ENCODE measurements around the gene FAAP100. TPM values are rescaled to one million over a fixed set of nuclear protein-coding genes. Genes with fewer than 3 reads are reported as not detected.

FAAP100 gene
- total RNA-seq, 1 donor from 2014 or later, result 25.5 TPM

DNA sequence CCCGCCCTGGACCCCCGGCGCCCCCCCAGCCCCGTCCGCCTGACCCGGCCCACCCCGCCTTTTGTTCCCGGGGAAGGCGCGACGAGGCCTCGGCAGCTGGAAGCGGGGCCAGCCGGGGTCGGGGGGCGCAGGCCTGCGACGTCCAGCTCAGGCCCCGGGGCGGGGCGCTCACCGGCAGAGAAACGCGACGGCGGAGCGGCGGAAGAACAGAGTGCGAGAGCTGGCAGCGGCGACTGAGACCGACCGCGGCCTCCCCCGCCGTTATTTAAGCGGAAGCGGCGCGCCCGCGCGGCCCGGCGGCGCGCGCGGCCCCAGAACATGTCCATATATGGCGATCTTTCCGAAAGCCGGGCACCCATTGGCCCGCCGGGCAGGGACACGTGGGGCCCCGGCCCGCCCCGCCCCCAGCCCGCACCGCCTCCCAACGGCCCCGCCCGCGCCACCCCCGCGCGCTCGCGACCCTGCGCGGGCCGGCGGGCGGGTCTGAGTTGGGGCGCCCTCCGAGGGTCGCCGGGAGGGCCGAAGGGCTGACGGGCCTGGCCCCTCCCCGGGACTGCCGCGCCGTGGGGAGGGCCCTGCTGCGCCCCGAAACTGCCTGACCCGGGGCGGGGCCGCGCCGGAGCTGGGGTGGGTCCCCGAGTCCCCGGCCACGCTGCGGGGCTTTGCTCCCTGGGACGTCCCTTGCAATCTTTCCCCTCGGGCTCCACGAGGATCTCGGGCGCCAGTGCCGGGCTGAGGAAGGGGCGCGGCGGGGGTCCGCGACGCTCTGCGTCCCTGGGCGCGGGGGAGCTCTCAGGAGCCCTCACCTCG lies 39.4 kb downstream of the FAAP100 start, which contains the start of gene ACTG1:
ACTG1 (minus strand) TSS at position 238 of the 810 bp plus-strand sequence. CDS start 445 bp downstream, outside the sequence.
- peak; percentile 99 for DNase-seq (ENCODE audit: low spot score)

DNA sequence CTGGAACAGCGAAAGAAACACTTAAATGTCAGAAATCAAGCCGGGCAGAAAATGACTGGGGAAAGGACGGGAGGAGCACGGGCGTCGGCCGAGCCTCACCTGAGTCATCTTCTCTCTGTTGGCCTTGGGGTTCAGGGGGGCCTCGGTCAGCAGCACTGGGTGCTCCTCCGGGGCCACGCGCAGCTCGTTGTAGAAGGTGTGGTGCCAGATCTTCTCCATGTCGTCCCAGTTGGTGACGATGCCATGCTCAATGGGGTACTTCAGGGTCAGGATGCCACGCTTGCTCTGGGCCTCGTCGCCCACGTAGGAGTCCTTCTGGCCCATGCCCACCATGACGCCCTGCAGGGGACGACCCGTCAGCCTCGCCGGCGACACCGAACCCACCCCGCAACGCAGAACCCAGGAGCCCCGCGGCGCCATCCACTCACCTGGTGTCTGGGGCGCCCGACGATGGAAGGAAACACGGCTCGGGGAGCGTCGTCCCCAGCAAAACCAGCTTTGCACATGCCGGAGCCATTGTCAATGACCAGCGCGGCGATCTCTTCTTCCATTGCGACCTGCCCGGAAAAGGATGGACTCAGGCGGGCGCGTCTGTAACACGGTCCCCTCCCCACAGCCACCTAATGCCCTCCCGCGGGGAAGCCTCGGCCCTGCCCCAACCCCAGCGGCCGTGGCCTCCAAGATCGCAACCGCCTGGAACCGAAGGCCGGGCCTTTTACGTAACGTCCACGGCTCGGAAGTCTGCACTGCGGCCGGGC lies 40.2 kb downstream of the FAAP100 start:
- no peak for DNase-seq (ENCODE audit: low spot score)

DNA sequence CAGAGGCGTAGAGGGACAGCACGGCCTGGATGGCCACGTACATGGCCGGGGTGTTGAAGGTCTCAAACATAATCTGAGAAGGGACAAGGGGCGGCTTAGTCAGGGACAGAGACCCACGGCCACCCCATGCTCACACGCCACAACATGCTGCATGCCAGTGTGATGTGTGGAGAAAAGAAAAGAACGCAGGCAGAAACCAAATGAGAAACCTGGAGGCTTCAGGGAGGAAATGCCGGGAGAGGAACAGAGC lies 40.7 kb downstream of the FAAP100 start:
- DNase-seq (ENCODE audit: low spot score), result no peak

DNA sequence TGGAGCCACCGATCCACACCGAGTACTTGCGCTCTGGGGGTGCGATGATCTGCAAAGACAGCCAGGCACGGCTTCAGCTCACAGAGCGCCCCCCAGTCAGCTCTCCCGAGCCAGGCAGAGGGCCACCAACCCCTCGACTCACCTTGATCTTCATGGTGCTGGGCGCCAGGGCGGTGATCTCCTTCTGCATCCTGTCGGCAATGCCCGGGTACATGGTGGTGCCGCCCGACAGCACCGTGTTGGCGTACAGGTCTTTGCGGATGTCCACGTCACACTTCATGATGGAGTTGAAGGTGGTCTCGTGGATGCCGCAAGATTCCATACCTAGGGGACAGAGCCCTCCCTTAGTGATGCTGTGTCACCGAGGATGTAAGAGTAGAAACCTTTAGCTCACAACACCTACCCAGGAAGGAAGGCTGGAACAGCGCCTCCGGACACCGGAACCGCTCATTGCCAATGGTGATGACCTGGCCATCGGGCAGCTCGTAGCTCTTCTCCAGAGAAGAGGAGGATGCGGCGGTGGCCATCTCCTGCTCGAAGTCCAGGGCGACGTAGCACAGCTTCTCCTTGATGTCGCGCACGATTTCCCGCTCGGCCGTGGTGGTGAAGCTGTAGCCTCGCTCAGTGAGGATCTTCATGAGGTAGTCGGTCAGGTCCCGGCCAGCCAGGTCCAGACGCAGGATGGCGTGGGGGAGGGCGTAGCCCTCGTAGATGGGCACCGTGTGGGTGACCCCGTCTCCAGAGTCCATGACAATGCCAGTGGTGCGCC lies 41.2 kb downstream of the FAAP100 start:
- DNase-seq (ENCODE audit: low spot score), result no peak

DNA sequence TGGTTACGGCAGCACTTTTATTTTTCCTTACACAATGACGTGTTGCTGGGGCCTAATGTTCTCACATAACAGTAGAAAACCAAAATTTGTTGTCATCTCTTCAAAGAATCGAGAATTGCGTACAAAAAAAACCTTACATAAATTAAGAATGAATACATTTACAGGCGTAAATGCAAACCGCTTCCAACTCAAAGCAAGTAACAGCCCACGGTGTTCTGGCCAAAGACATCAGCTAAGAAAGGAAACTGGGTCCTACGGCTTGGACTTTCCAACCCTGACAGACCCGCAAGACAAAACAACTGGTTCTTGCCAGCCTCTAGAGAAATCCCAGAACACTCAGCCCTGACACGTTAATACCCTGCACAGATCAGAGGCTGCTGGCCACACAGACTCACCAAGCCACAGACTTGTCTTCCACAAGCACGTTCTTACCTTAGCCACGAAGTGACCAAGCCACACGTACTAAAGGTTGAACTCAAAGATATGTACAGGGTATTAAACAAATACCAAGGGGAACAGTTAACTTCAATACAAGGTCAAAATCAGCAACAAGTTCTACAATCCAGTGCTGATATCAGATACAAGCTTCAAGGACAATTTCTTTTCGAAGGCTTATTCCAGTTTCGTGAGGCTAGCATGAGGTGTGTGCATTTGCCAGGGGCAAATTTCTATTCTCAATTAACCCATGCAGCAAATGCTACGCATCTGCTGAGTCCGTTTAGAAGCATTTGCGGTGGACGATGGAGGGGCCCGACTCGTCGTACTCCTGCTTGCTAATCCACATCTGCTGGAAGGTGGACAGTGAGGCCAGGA lies 42.0 kb downstream of the FAAP100 start:
- DNase-seq (ENCODE audit: low spot score), result no peak

DNA sequence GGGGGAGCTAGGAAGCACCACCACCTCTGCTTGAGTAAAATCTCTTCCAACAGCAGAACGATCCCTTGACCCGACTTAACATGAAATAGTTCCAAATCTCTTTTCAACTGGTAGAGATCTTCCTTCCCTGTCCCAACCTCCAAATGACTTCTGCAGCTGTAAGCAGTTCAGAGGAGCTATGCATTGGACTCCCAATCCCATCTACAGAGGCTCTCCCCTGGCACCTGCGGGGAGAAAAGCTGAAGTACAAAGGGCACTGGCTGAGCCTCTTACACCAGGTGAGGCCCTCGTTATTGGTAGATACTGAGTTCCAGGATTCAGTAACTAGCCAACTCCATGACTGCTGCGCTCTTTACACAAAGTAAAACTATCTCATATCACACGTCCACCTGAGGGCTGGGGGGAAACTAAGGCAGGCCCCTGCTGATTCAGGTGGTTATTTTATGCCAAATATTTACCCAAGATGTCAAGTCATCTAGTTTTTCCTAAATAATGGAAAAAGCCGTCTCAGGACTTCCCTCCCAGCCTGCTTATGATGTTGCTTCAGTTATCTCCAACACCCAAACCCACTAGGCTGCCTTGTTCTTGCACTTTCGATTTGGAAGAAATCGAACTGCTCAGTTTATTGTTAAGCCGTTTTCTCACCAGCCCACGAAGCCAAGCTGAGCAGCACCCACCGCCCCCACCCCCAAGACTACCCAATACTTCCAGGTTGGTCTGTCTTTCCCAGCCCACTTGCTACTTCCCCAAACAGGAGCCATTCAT lies 42.8 kb downstream of the FAAP100 start:
- DNase-seq (ENCODE audit: low spot score), result no peak

DNA sequence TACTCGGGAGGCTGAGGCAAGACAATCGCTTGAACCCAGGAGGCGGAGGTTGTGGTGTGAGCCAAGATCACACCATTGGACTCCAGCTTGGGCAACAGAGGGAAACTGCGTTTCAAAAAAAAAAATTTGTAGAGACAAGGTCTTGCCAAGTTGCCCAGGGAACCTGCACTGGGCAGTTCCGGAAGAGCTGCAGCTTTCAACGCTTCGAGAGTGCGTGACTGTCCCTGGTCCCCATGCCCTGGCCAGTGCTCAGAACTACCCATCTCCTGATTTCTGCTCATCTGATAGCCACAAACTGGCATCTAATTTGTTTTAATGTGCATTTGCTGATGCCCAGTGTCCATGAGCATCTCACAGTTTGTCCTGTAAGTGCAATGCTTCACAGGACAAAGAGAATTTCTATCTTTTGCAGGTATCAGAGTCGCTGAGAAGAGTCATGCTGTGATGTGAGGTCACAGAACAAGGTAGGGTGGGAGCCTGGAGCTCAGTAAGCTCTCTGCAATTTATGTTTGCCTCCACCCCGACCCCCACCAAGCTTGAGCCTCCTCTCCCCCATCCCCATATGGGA lies 43.4 kb downstream of the FAAP100 start:
- DNase-seq (ENCODE audit: low spot score), result no peak

DNA sequence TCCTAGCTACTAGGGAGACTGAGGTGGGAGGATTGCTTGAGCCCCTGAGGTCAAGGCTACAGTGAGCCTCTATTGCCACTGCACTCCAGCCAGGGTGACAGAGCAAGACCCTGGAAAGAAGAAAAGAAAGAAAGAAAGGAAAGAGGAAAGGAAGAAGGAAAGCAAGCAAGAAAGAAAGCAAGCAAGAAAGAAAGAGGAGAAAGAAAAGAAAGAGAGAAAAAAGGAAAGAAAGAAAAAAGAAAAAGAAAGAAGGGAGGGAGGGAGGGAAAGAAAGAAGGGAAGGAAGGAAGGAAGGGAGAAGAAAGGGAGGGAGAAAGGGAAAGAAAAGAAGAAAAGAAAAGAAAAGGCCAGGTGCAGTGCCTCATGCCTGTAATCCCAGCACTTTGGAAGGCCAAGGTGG lies 48.5 kb downstream of the FAAP100 start:
- DNase-seq (ENCODE audit: low spot score), result no peak

DNA sequence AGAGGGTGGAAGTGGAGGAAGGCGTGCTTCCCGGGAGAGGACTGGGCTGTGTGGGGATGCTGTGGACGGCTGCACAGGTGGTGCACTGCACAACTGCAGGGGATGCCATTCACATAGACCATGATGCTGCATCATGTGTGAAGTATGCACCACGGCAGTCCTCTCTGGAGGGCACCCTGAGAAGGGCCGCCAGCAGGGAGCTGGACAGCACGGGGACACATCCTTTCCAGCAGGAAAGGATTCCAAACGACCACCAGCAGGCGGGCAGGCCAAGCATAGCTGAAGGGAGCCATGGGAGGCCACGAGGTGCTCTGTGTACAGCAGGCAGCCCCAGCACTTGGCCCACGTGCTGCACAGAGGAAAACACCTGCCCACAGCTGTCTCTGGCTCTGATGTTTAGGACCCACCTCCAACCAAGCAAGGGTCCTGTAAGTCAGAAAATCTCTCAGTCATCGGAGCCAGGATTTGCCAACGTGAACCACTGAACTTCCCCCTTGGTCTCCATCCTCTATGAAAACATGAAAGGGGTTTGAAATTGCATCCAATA lies 49.6 kb downstream of the FAAP100 start:
- DNase-seq (ENCODE audit: low spot score), result no peak

DNA sequence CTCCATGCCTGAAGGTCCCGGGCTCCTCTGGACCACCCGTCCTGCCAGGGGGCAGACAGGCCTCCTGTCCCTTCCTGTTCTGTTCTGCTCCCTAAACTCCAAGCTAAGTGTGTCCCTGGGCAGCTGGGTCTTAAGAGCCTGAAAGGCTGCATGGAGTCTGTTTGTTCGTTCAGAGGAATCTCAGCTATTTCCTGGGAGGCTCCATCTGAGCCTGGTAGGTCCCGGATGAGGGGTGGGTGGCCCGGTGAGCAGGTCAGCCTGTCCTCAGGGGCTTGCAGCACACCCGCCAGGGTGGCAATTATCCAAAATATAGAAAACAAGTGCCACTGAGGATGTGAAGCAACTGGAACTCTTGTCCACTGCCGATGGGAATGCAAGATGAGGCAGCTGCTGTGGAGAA lies 52.1 kb downstream of the FAAP100 start:
- no peak for DNase-seq (ENCODE audit: low spot score)

DNA sequence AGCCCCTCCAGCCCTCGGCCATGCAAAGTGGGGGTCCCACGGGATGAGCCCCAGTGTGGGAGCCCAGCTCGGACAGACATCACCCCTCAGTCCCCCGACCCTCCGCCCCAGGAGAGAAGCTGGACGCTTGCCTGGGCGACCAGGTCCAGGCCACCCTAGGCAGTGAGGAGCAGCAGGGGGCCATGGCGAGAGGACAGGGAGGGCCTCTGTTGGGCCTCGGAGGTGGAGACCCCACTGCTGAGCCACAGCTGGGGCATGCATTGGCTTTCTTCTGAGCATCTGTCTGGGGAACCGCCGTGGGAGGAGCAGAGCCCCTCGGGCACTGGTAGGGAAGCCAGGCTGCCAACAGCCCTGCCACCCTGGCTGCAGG lies 52.6 kb downstream of the FAAP100 start:
- no peak for DNase-seq (ENCODE audit: low spot score)

DNA sequence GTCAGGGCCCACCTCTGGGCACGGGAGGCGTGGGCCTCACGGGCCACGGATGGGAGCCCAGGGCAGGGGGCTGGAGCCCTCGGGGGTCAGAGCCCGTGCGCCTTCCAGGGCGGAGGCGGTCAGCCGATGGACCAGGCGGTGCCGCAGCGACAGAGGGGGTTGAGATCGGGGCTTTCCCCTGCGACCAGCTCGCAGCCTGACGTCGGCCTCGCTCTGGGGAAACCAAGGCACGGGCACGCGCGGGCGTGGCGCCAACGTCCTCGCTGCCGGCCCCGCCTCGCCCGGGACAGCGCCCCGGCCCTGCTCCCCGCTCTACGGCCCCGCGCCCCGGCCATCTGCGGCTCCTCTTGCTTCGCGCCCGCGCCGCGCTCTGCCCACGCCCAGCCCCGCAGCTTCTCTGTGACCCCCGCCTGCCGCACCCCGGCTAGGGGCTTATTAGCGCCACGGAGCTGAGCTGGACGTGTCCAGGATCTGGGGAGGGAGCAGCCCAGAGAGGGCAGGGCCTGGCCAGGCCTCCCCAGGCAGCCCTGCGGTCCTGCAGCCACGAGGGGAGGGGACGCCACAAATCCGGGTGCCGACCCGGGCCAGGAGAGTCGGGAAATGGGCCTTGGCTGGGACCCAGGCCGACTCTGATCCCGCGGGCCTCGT lies 53.1 kb downstream of the FAAP100 start:
- DNase-seq (ENCODE audit: low spot score), result no peak

DNA sequence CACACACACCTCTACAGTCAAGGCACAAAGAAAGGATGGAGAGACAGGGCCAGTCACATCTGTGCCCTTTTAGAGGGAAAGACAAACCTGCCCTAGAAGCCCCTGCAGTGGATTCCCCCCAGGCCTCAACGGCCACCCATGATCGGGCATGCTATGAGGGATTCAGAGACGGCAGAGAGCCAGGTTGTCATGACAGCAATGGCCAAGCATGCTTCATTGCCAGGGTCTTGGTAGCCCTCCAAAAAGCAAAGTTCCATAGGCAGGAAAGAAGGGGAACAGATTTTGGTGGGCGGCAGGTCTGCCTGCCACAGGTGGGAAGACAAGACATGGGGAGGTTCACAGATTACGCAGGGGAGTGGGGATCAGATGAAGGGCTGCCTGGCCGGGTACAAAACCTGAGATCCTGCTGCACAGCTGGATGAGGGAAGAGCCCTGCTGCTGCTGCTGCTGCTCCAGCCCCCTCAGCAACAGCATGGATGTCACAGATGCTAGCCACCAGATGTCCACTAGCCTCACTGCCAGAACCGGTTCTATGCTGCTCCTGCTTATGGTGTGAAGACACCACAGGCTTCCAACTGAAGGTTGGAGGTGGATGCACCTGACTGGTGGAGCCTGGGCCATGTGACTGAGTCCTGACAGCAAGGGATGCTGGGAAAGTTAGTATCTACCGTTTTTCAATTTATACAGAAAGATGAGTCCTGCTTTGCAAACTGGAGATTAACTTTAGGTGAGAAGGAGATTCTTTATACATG lies 57.4 kb downstream of the FAAP100 start:
- no peak for DNase-seq (ENCODE audit: low spot score)

DNA sequence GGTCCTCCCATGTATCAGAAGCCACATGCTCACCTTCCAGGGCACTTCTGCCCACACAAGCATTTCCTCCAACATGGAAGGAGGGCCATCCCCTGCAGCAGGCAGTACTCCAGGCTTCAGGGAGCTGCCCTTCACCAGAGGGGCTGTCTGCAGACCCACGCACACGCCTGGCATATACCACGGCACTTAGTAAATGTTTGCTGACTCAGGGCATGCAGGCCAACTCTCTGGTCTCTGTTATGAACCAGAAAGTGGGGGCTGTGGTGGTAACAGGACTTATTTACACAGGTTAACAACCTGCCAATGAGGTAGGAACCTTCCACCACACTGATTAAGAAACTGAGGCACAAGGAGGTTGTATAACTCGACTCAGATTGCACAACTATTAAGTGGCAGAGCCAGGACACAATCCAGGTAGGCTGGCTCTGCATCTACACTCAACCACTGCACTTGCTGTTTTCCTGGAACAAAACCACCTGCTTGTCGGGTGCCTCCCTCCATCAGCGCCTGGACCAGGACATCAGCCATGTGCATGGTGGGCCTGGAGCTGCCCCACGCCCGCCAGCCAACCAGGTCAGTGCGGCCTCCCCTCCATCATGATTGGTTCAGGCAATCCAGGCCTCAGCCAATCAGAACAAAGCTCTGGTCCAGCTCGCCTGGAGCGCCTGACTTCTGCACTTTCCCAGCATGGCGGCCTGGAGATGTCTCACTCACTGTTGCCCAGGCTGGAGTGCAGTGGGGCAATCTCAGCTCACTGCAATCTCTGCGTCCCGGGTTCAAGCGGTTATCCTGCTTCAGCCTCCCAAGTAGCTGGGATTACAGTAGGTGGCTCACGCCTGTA lies 58.7 kb downstream of the FAAP100 start:
- DNase-seq (ENCODE audit: low spot score), result no peak

DNA sequence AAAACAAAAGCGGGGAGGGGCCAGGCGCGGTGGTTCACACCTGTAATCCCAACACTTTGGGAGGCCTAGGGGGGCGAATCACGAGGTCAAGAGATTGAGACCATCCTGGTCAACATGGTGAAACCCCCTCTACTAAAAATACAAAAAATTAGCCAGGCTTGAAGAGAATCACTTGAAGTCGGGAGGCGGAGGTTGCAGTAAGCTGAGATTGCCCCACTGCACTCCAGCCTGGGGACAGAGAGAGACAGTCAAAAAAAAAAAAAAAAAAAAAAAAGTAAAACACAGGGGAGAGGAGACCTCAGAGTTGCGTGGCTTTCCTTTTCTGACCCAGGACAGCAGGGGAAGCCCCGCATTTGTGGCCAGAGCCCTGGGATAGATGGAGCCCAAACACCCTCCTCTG lies 59.4 kb downstream of the FAAP100 start:
- DNase-seq (ENCODE audit: low spot score), result no peak

DNA sequence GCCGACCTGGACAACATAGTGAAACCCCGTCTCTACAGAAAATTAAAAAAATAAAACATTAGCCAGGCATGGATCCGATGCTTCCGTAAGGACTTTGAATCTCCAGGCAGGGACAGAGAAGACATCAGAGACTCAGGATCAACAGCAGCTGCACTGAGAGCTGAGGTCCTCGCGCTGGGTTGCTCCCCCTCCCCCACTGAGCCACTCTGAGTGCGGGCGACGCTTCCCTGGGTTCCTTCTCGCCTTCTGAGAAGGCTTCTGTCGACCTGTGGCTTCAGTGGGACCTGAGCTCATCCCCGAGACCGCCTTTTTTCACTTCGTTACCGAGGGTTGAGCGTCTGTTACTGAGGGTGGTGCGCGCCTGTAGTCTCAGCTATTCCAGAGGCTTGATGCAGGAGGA lies 60.0 kb downstream of the FAAP100 start:
- DNase-seq (ENCODE audit: low spot score), result no peak

DNA sequence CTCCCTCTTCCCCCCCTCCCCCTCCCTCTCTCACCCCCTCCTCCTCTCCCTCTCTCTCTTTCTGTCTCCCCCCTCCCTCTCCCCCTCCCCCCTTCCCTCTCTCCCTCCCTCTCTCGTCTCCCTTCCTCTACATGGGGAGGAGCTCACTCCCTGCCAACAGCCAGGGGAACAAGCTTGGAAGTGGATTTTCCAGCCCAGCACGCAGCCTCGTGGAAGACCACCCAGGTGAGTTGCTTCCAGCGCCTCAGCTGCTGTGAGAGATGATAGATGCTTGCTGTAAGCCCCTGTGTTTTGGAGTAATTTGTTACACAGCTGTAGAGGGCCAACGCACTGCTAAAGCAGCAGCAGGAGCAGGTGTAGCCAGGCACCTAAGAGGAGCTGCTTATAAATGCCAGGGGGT lies 60.4 kb downstream of the FAAP100 start:
- DNase-seq (ENCODE audit: low spot score), result no peak

DNA sequence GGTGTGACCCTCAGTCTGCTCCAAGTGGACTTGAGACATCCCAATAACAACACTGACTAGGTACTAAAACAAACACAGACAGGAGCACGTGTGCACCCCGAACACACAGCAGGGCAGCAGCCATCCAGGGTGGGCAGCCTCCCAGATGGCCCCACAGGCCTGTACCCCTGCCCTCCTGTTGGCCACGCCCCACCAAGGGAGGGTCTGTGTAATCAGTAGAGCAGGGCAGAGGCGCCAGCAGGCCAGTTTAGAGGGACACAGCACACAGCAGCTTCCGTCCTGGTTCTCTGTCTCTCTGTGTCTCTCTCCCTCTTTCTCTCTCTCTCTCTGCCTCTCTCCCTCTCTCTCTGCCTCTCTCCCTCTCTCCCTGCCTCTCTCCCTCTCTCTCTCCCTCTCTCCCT lies 61.0 kb downstream of the FAAP100 start:
- no peak for DNase-seq (ENCODE audit: low spot score)

Measured in mesenteric fat pad (tissue), 1 donor.